GM21360 (cell line): ENCODE data around the gene VIL1.

ENCODE experiments used
- ATAC-seq: cut with Tn5 transposase; IDR thresholded peaks from one replicate; pipeline ENCODE4 v1.9.1; 2021; ENCODE audit warnings: mild to moderate bottlenecking, moderate library complexity; ENCODE audit not compliant: unreplicated experiment

The VIL1 gene

DNA sequence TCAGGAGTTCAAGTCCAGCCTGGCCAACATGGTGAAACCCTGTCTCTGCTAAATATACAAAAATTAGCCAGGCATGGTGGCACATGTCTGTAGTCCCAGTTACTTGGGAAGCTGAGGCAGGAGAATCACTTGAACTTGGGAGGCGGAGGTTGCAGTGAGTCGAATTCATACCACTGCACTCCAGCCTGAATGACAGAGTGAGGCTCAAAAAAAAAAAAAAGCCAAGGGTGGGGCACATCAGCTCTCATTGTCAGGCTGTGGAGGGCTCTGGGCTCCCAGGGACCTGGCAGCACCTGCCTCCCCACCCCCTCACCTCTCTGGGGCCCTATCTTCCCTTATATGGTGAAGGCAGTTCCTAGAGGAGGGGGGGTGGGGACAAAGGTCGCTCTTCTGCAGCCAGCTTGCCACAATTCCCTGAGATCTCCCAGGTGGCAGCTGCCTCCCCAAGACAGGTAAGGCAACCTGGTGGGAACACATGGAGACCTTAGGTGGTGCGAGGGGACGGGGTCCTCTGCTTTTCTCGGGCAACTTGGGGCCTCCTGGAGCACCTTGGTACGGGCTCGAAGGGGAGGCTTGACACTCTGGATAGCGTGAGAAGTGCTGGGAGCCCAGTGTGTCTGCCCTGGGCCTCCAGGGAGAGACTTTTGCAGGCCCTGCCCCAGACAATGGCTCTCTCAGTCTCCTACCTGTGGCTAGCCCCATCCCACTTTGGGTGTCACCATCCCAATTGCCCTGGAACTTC is at the start of gene VIL1:
Gene VIL1, plus strand, starts transcription at position 407 of the 742 bp plus-strand sequence. CDS start 4,656 bp downstream, outside the sequence.
- no peak for ATAC-seq

DNA sequence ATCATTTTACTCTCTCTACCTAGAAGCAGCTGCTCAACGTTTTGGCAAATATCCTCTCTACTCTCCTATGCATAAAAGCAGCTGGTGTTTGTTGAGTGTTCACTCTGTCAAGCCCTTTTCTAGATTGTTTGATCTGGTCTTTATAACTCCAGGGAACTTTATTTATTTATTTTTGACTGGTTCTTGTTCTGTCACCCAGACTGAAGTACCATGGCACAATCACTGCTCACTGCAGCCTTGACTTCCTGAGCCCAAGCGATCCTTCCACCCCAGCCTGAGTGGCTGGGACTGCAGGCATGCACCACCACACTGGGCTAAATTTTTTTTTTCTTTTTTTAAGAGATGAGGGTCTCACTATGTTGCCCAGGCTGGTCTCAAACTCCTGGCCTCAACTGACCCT is 49.6 kb upstream of the VIL1 start:
- no peak for ATAC-seq

DNA sequence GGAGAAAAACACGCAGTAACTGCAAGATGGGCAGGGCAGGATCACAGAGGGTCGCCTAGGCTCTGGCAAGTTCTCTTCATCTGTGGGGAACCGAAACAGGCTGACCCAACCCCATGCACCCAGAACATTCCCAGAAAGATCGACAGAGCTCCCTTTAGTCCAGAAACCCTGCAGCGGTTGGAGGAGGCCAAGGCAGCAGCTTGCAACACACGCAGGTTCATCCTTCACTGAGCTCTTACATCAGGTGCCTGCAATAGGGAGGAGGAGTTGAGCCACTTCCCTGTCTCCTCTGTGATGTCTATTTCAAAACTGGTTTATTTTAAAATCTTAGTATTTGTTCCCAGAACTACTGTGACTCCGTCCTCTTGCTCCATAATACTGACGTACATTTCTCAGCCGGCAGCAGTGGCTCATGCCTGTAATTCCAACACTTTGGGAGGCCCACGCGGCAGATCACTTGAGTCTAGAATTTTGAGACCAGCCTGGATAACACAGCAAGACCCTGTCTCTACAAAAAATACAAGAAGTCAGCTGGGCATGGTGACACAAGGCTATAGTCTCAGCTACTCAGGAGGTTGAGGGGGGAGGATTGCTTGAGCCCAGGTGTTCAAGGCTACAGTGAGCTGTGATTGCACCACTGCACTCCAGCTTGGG is 48.4 kb upstream of the VIL1 start:
- ATAC-seq: no peak

DNA sequence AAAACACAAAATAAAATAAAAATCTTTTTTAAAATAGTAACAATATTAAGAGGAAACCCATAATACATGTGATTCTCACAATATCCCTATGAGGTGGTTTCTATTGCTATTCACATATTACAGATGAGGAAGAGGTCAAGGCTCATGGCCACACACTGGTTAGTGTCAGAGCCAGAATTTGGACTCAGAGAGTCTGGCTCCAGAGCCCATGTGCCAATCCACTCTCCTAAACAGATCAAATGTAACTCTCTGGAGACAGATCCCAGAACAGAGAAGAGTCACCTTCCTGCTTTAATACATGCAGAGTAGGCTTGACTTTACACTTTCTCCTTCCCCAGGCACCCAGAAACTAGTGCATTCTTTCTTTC is 47.0 kb upstream of the VIL1 start:
- no peak for ATAC-seq

DNA sequence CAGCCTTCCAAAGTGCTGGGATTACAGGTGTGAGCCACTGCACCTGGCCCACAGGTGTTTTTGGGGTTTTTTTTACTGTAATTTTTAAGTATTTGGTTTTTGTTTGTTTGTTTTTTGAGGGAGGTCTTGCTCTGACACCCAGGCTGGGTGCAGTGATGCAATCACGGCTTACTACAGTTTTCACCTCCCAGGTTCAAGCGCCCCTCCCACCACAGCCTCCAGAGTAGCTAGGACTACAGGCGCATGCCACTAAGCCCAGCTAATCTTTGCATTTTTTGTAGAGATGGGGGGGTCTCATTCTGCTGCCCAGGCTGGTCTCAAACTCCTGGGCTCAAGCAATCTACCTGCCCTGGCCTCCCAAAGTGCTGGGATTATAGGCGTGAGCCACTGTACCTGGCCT is 44.1 kb upstream of the VIL1 start:
- no peak for ATAC-seq

DNA sequence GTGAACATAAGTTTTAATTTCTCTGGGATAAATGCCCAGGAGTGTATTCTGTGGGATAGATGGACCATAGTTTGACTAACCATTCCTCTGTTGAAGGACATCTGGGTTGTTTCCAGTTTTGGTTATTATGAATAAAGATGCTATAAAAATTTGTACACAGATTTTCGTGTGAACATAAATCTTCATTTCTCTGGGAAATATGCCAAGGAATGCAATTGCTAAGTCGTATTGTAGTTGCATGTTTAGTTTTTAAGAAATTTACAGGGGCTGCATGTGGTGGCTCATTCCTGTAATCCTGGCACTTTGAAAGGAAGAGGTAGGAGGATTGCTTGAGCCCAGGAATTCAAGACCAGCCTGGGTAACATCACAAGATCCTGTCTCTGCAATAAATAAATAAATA is 43.7 kb upstream of the VIL1 start:
- ATAC-seq: no peak

DNA sequence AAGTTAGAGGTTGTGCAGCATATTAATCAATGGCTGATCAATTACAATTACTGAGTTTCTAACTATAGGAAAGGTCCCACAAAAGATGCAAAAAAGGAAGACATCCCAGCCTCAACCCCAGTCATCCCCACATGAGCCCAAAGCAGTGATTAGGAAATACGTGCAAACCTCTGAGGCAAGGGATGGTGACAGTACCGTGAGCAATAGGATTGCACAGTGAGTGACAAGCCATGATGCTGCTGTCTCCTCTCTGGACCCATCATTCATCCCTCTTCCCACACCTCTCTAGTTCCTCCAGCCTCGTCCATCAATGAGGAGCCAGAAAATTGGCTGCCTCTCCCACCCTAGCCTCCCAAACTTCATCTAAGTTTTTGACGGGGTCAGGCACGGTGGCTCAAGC is 40.9 kb upstream of the VIL1 start:
- ATAC-seq: no peak

DNA sequence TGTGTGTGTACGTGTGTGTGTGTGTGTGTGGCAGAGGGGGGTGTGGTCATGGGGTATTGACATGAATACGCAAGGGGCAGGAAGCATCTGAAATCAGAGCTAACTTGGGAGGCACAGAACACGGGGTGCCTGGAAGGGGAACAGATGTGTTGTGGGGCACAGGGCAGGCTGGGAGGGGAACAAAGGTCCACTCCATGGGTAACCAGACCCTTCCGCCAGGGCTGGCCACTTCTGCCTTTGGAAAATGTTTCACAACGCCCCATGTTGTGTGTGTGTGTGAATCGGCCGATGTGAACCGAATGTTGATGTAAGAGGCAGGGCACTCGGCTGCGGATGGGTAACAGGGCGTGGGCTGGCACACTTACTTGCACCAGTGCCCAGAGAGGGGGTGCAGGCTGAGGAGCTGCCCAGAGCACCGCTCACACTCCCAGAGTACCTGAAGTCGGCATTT is 37.0 kb upstream of the VIL1 start, which contains the start of gene SLC11A1:
Gene SLC11A1, plus strand, starts transcription at position 358 of the 451 bp plus-strand sequence. CDS start 96 bp downstream, outside the sequence.
- ATAC-seq: no peak

DNA sequence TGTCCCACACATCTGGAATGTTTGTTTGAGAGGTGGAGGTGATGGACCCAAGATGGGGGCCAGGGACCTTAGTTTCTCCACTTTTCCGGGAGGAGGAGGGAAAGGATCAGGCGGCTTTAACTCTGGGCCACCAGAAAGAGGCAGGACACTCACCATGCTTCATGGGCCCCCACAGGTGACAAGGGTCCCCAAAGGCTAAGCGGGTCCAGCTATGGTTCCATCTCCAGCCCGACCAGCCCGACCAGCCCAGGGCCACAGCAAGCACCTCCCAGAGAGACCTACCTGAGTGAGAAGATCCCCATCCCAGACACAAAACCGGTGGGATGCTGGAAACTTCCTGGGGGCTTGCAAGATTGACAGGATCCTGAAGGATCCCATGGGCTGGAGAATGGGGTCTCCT is 36.1 kb upstream of the VIL1 start:
- no peak for ATAC-seq

DNA sequence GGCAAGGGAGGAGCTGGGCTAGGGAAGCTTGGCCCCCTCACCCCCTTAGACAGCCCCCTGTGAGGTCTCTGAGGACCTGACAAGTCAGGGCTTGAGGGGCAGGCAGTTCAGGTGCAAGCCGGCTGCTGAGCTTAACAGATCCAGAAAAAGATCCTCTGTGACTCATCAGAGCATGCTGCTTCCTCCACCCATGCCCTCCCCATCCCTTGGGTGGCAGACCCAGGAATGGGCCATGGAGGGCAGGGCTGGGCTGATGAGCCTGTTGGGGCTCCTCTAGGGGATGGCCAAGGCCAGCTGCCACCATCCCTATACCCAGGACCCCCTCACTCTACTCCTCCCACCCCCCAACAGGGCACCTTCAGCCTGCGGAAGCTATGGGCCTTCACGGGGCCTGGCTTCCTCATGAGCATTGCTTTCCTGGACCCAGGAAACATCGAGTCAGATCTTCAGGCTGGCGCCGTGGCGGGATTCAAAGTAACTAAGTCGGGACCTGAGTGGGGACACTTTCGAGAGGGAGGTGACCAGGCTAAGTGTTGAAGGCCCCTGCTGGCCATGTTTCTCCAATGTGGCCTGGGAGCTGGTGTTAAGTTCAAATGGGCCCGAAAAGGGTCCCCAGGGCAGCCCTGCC is 34.9 kb upstream of the VIL1 start:
- no peak for ATAC-seq

DNA sequence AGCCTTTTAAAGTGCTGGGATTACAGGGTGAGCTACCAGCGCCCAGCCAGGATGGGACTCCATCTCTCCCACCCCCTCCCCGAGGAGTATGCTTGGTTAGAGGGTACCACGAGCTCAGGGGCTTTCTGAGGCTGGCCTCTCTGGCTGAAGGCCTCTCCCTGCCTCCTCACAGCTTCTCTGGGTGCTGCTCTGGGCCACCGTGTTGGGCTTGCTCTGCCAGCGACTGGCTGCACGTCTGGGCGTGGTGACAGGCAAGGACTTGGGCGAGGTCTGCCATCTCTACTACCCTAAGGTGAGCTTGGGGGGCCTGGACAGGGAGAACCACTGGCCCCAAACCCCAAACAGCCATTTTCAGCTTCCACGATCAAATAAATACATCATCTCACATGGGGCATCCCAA is 33.9 kb upstream of the VIL1 start:
- no peak for ATAC-seq

DNA sequence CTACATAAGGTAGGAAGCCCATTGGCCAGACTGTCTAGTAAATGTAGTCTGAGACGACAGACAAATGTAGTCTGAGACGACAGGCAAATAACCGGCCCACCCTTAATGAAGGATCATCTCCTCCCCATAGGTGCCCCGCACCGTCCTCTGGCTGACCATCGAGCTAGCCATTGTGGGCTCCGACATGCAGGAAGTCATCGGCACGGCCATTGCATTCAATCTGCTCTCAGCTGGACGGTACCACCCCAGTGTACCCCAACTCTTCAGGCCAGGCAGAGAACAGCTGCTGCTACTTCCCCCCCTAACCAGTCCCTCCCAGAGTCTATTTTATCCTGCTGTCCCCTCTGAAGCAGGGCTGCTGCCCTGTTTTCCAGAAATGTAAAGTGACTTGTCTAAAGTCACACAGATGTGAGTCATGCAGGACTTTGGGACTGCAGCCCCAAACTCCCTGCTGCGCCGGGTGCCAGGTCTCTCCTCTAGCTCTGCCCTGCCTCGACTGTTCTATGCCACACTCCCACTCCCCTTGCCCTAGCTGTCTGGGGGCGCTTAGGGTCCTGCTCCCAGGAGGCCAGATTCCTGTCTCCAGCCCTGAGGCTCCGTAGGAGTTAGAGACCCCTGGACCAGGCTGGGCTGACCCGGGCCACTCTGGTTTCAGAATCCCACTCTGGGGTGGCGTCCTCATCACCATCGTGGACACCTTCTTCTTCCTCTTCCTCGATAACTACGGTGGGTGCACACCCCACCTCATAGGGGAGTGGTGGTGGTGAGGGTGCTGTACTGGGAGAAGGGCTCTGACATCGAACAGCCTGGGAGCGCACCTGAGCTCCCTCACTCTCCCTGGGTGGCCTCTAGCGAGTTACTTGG is 32.2 kb upstream of the VIL1 start:
- no peak for ATAC-seq

DNA sequence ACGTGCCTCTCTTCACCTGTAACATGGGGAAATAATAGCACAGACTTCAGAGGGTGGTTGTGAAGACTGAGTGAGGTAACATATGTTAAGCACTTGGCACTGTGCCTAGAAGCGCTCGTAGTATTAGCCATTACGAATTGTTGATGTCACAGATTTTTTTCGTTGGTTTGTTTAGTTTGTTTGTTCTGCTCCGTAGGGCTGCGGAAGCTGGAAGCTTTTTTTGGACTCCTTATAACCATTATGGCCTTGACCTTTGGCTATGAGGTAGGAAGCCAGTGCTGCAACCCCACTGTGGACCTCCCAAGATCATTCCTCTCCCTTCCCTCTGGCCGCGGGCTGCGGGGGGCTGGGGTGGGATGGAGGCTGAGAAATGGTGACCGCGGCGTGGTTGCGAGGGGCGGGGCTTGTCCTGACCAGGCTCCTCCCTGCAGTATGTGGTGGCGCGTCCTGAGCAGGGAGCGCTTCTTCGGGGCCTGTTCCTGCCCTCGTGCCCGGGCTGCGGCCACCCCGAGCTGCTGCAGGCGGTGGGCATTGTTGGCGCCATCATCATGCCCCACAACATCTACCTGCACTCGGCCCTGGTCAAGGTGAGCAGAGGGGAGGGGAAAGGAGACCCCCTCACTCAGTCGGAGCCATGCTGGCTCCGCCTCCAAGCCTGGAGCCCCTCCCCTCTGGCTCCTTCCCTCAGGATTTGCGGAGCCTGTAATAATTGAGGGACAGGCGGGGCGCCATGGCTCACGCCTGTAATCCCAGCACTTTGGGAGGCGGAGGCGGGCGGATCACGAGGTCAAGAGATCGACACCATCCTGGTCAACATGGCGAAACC is 31.3 kb upstream of the VIL1 start:
- no peak for ATAC-seq

DNA sequence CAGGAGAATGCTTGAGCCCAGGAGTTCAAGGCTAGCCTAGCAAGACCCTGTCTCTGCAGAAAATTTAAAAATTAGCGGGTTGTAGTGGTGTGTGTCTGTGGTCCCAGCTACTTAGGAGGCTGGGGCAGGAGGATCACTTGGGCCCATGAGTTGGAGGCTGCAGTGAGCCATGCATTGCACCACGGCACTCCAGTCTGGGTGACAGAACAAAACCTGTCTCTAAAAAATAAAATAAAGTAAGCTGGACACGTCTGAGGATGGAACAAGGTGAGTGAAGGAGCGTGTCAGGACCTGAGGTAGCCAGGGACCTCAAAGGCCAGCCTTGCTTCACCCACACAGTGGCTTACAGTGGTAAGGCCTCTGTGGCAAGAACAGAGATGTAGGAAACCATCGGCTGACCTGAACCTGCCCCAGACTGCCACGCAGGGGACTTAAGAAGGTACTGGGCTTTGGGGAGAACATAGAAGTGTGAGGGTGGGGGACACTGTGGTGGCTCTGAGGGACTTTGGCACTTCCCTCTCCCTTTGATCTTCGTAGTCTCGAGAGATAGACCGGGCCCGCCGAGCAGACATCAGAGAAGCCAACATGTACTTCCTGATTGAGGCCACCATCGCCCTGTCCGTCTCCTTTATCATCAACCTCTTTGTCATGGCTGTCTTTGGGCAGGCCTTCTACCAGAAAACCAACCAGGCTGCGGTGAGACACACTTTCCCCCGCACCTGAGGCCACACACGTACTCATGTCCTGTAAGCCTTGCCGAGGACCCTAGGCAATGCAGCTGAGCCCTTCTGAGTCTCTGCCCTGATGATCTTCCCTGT is 29.4 kb upstream of the VIL1 start:
- ATAC-seq: no peak

DNA sequence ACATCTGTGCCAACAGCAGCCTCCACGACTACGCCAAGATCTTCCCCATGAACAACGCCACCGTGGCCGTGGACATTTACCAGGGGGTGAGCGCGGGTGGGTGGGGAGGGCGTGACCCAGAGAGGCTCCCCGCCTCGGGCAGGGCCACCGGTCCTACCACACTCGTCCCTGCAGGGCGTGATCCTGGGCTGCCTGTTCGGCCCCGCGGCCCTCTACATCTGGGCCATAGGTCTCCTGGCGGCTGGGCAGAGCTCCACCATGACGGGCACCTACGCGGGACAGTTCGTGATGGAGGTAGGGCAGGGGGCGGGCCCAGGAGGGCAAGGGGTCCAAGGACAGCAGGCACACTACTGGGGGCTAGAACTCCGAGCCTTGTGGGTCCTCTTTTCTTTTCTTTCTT is 27.7 kb upstream of the VIL1 start:
- ATAC-seq: no peak

DNA sequence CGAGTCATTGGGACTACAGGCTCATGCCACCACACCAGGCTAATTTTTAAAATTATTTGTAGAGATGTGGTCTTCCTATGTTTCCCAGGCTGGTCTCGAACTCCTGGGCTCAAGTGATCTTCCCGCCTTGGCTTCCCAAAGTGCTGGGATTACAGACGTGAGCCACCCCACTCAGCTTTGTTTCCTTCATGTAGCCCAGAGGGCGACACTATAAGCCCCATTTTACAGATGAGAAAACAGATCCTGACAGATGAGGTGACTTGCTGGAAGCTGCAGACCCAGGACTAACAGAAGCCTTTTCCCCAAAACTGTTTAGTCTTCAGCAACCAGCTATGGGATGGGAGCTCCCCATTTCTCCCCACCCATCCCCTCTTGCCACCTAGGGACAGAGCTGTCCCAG is 26.5 kb upstream of the VIL1 start:
- ATAC-seq: no peak

DNA sequence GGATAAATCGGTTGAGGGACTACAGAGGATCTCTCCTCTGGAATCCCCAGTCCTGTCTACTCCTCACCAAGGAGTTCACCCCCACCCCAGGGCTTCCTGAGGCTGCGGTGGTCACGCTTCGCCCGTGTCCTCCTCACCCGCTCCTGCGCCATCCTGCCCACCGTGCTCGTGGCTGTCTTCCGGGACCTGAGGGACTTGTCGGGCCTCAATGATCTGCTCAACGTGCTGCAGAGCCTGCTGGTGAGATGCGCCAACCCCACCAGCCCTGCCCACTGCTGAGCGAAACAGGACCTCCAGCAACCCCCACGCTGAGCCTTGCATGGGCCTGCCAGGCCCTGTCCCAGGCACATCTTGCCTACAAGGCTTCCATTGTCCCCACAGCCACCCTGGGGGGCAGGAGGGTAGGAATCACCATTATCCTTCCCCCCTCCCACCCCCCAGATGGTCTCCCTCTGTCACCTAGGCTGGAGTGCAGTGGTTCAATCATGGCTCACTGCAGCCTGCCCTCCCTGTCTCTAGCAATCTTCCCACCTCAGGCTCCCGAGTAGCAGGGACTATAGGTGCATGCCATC is 25.9 kb upstream of the VIL1 start:
- no peak for ATAC-seq

DNA sequence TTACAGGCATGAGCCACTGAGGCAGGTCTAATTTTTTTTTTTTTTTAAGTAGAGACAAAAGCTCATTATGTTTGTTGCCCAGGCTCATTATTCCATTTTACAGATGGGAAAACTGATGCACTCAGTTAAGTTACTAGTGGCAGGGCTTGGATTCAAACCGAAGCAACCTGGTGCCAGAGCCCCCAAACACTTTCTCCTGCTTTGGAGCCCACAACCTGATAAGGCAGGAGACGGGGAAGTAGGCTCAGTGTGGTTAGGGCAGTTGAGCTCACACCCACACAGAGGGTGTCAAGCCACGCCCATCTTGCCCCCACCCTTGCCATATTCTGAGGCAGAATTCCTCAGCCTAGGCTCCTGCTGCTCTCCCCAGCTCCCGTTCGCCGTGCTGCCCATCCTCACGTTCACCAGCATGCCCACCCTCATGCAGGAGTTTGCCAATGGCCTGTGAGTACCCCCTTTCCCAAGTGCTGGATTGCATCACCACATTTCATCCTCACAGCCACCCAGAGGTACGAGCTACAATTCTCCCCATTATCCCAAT is 25.1 kb upstream of the VIL1 start:
- no peak for ATAC-seq
